Uterus (tissue), 4 donors: ENCODE results near the gene KIAA0753. TPM values are rescaled to one million over a fixed set of nuclear protein-coding genes. Genes with fewer than 3 reads are reported as not detected.
A peak's percentile ranks its signal among the peaks of the same experiment; 100 is the strongest.

ENCODE experiments used
- DNase-seq, 2 donors: peaks; one replicate each; pipeline ENCODE4 v3.0.0-alpha.2; 2019 to 2020
- H3K27ac ChIP-seq, 2 donors: fragments of 200-600 bp; sonication (generic); 1 replicate in 1 of 2; 2 replicates in 1 of 2; pipeline ENCODE4 v1.5.1; 2016 to 2018
- H3K27me3 ChIP-seq, 2 donors: fragments of 200-600 bp; sonication (generic); one replicate each; pipeline ENCODE4 v1.5.1; 2018 to 2019; ENCODE audit warnings: control low read depth in 1 of 2
- H3K36me3 ChIP-seq, 2 donors: fragments of 200-600 bp; sonication (generic); one replicate each; pipeline ENCODE4 v1.5.1; 2019; ENCODE audit warnings: control low read depth in 1 of 2
- H3K4me1 ChIP-seq, 2 donors: fragments of 200-600 bp; sonication (generic); one replicate each; pipeline ENCODE4 v1.5.1; 2018 to 2019; ENCODE audit warnings: control low read depth in 1 of 2
- H3K4me3 ChIP-seq, 2 donors: fragments of 200-600 bp; sonication (generic); 1 replicate in 1 of 2; 2 replicates in 1 of 2; pipeline ENCODE4 v1.5.1; 2018 to 2019; ENCODE audit warnings: mild to moderate bottlenecking in 1 of 2
- H3K9me3 ChIP-seq, 2 donors: fragments of 200-600 bp; sonication (generic); one replicate each; pipeline ENCODE4 v1.5.1; 2019; ENCODE audit warnings: control low read depth in 1 of 2
- CTCF ChIP-seq, 4 experiments: fragments of 200-600 bp in 2 of 4; fragments of 450-650 bp in 2 of 4; sonication (generic) in 2 of 4; IDR thresholded peaks; one replicate each; pipeline ENCODE4 v1.5.1; 2016 to 2019; ENCODE audit warnings: antibody characterized with exemption in 4 of 4, mild to moderate bottlenecking in 2 of 4, moderate library complexity in 1 of 4
- POLR2A ChIP-seq, 2 donors: fragments of 450-650 bp; IDR thresholded peaks; one replicate each; pipeline ENCODE4 v1.6.1; 2016; ENCODE audit warnings: antibody characterized with exemption in 2 of 2, mild to moderate bottlenecking in 1 of 2, moderate library complexity in 1 of 2
- intact Hi-C: fragments of 100-400 bp; cut with DNase I; formaldehyde crosslinking; loops from one replicate; pipeline ENCODE4 v1.15.1; 2023; ENCODE audit warnings: low total_unique reads
- total RNA-seq, 4 donors: library from RNA; depleted of rRNA in 3 of 4; stranded (reverse); fragments of >200 nt in 3 of 4; gene quantifications; one replicate each; pipeline versions ENCODE4 v1.1.0 to v1.2.4, GENCODE V29; 2014 to 2023
- donor health status: DM: yes; HTN: yes; CAD: no.

Gene KIAA0753
- total RNA-seq, 4 donors from 2014 or later, result 6.2 to 52.3 (median 28.8) TPM

DNA sequence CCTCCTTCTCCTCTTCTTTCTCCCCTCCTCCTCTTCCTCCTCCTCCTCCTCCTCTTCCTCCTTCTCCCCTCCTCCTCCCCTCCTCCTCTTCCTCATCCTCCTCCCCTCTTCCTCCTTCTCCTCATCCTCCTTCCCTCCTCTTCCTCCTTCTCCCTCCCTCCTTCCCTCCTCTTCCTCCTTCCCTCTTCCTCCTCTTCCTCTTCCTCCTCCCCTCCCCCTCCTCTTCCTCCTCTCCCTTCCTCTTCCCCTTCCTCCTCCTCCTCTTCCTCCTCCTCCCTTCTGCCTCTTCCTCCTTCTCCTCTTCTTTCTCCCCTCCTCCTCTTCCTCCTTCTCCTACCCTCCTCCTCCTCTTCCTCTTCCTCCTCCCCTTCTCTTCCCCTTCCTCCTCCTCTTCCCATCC, 79.1 kb downstream of the KIAA0753 start:
- DNase-seq, result no peak
- intact Hi-C loops, result no loop called here

DNA sequence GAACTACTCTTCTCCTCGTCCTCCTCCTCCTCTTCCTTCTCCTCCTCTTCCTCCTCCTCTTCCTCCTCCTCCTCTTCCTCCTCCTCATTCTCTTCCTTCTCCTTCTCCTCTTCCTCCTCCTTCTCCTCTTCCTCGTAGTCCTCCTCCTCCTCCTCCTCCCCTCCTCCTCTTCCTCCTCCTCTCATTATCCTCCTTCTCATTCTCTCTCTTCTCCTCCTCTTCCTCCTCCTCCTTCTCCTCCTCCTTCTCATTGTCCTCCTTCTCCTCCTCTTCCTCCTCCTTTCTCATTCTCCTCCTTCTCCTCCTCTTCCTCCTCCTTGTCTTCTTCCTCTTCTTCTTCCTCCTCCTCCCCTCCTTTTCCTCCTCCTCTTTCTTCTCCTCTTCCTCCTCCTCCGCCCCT, 80.0 kb downstream of the KIAA0753 start:
- Histone ChIP-seq H3K9me3 (no peaks in the 10 kb centered on the region), H3K36me3 (no peaks in the 10 kb centered on the region), H3K27ac (no peak overlapping the region), H3K4me1 (peaks cover 0 to under 1% of the 10 kb centered on the region in 2 donors), H3K4me3 (no peak overlapping the region), H3K27me3 (no peaks in the 10 kb centered on the region)
- intact Hi-C loops, result no loop called here
- no peak for TF ChIP-seq CTCF (IDR thresholded peaks at IDR 0.05)
- no peak for DNase-seq

More for the DNA sequence above, 79.1 kb downstream of the KIAA0753 start:
- Histone ChIP-seq H3K9me3 (no peaks in the 10 kb centered on the region), H3K27ac (no peak overlapping the region), H3K27me3 (no peaks in the 10 kb centered on the region), H3K4me3 (no peak overlapping the region), H3K36me3 (no peaks in the 10 kb centered on the region), H3K4me1 (no peaks in the 10 kb centered on the region)
- TF ChIP-seq CTCF (IDR thresholded peaks at IDR 0.05), result no peak
- TF ChIP-seq POLR2A (IDR thresholded peaks at IDR 0.05), result no peak

- no peaks in the 10 kb centered on the region for H3K9me3 ChIP-seq
- peaks cover 0 to 6% of the 10 kb centered on the region in 2 donors for H3K4me1 ChIP-seq
- no peak overlapping the region for H3K4me3 ChIP-seq
- intact Hi-C loops, result no loop called here
- H3K27me3 ChIP-seq, result peaks cover under 1 to 3% of the 10 kb centered on the region in 2 donors
- no peak overlapping the region for H3K27ac ChIP-seq
- TF ChIP-seq POLR2A (IDR thresholded peaks at IDR 0.05) (no peak), CTCF (IDR thresholded peaks at IDR 0.05) (no peak)
- no peak for DNase-seq
- H3K36me3 ChIP-seq, result no peaks in the 10 kb centered on the region
These were observed 80.7 kb downstream of the KIAA0753 start for GRCh38 chr17:6559753-6560215.

GRCh38 chr17:6558932-6559752, 81.4 kb downstream of the KIAA0753 start:
- H3K36me3 ChIP-seq, result no peaks in the 10 kb centered on the region

More at GRCh38 chr17:6558932-6559752, 81.4 kb downstream of the KIAA0753 start:
- peaks cover 0 to 6% of the 10 kb centered on the region in 2 donors for H3K4me1 ChIP-seq
- peaks cover 3 to 5% of the 10 kb centered on the region in 2 donors for H3K27me3 ChIP-seq
- DNase-seq, result no peak
- H3K4me3 ChIP-seq, result no peak overlapping the region
- peak overlapping the region in 1 of 2 donors; percentile 30 for H3K27ac ChIP-seq
- H3K9me3 ChIP-seq, result no peaks in the 10 kb centered on the region
- TF ChIP-seq POLR2A (IDR thresholded peaks at IDR 0.05) (no peak), CTCF (IDR thresholded peaks at IDR 0.05) (peak in 1 of 4 experiments; percentile 12)
- intact Hi-C loops, result no loop called here
